Measurements from ENCODE around the gene MYO1A. TPM values are rescaled to one million over a fixed set of nuclear protein-coding genes. Genes with fewer than 3 reads are reported as not detected.

The MYO1A gene
- total and polyA plus RNA-seq, 4 donors = 0.03 to 0.28 (median 0.08) TPM; not detected in 1

DNA sequence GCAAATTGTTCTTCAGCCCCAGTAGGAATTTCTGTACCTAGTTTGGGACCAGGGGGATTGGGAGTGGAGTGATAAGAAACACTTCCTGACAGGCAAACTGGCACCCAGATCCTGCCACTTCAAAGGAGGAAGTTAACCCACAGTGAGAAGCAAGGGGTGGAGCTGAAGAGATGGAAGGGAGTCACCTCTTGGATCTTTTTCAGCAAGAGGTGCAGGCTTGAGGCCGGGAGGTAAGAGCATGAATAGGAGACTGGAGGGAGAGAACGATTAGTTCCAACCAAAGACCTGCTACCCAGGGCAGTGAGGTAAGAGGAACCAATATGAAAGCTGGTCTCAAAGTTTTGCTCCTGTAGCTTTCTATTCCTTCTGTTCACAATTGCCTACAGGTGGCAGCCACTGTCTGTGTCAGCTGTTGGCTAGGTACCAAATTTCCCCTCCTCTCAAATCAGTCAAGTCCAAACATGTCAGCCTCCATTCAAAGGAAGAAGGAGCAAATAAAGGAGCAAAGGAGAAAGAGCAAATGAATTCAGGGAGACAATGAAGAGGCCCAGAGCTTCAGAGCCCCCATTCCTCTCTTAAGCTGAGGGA, 18.7 kb downstream of the MYO1A start:
- TF ChIP-seq, protein P1, sequence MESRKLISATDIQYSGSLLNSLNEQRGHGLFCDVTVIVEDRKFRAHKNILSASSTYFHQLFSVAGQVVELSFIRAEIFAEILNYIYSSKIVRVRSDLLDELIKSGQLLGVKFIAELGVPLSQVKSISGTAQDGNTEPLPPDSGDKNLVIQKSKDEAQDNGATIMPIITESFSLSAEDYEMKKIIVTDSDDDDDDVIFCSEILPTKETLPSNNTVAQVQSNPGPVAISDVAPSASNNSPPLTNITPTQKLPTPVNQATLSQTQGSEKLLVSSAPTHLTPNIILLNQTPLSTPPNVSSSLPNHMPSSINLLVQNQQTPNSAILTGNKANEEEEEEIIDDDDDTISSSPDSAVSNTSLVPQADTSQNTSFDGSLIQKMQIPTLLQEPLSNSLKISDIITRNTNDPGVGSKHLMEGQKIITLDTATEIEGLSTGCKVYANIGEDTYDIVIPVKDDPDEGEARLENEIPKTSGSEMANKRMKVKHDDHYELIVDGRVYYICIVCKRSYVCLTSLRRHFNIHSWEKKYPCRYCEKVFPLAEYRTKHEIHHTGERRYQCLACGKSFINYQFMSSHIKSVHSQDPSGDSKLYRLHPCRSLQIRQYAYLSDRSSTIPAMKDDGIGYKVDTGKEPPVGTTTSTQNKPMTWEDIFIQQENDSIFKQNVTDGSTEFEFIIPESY (IDR thresholded peaks at IDR 0.05) = no peak
- TF ChIP-seq SP1 (IDR thresholded peaks at IDR 0.05) = no peak
- no peak for TF ChIP-seq GABPA (IDR thresholded peaks at IDR 0.05 in 1 of 2, conservative IDR thresholded peaks at IDR 0.05 in 1 of 2)
- TF ChIP-seq HNF4G (IDR thresholded peaks at IDR 0.05) = no peak
- TF ChIP-seq, protein P2, sequence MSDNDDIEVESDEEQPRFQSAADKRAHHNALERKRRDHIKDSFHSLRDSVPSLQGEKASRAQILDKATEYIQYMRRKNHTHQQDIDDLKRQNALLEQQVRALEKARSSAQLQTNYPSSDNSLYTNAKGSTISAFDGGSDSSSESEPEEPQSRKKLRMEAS (IDR thresholded peaks at IDR 0.05) = no peak
- no peak for TF ChIP-seq RAD21 (IDR thresholded peaks at IDR 0.05)
- 59% methylated on average over 2 of the region's 2 CpGs for WGBS
- H3K4me1 ChIP-seq (ENCODE audit: control insufficient read depth in 4 of 4, insufficient read depth in 4 of 4, low read length in 3 of 4) = no peaks in the 10 kb centered on the region
- H3K27me3 ChIP-seq (ENCODE audit: control insufficient read depth in 4 of 4, insufficient read depth in 4 of 4, low read length in 3 of 4) = no peaks in the 10 kb centered on the region
- no peak overlapping the region for H3K9ac ChIP-seq (ENCODE audit: low read depth in 1 of 2, low read length in 2 of 2)
- no peaks in the 10 kb centered on the region for H3K9me3 ChIP-seq (ENCODE audit: control insufficient read depth in 4 of 4, low read length in 3 of 4)
- H3K36me3 ChIP-seq (ENCODE audit: control insufficient read depth in 4 of 4, insufficient read depth in 3 of 4, low read depth in 1 of 4, low read length in 3 of 4) = no peaks in the 10 kb centered on the region
- H3K4me3 ChIP-seq (ENCODE audit: low read depth in 1 of 3, low read length in 3 of 3) = no peak overlapping the region
- no peak for DNase-seq (ENCODE audit: low spot score)
- H3K27ac ChIP-seq (ENCODE audit: low read depth in 1 of 2, low read length in 2 of 2) = no peak overlapping the region

DNA sequence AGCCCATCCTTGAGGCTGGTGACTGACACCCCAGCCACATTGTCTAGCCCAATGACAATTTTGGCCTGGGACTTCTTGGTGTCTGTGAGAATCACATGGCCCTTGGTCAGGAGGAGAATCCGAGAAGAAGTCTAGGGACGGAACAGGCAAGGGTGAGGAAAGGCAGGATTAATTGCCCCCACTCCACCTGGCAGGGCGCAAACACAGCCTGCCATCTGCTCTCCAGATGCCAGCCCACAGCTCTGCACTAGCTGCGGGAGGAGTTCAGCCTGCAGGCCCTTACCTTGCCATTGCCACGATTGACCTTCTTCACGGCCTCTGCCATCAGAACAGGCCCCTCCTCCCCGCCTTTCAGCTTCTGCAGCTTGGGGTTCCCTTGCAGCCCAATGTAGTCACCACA, 20.5 kb downstream of the MYO1A start:
- Histone ChIP-seq H3K4me1 (ENCODE audit: control insufficient read depth in 4 of 4, insufficient read depth in 4 of 4, low read length in 3 of 4) (no peaks in the 10 kb centered on the region), H3K27ac (ENCODE audit: low read depth in 1 of 2, low read length in 2 of 2) (no peak overlapping the region), H3K9me3 (ENCODE audit: control insufficient read depth in 4 of 4, low read length in 3 of 4) (no peaks in the 10 kb centered on the region), H3K27me3 (ENCODE audit: control insufficient read depth in 4 of 4, insufficient read depth in 4 of 4, low read length in 3 of 4) (no peaks in the 10 kb centered on the region), H3K4me3 (ENCODE audit: low read depth in 1 of 3, low read length in 3 of 3) (no peak overlapping the region), H3K9ac (ENCODE audit: low read depth in 1 of 2, low read length in 2 of 2) (no peak overlapping the region), H3K36me3 (ENCODE audit: control insufficient read depth in 4 of 4, insufficient read depth in 3 of 4, low read depth in 1 of 4, low read length in 3 of 4) (no peaks in the 10 kb centered on the region)
- WGBS = 97% methylated on average over 7 of the region's 7 CpGs
- no peak for DNase-seq (ENCODE audit: low spot score)
- TF ChIP-seq SP1 (IDR thresholded peaks at IDR 0.05) (no peak), FOXA2 (IDR thresholded peaks at IDR 0.05) (no peak), GABPA (IDR thresholded peaks at IDR 0.05 in 1 of 2, conservative IDR thresholded peaks at IDR 0.05 in 1 of 2) (no peak), EGR1 (IDR thresholded peaks at IDR 0.05; ENCODE audit: low read depth in 2 of 2) (no peak), NR2F2 (IDR thresholded peaks at IDR 0.05) (no peak), RXRA (IDR thresholded peaks at IDR 0.05) (no peak), TAF1 (conservative IDR thresholded peaks at IDR 0.05) (no peak), FOXA1 (IDR thresholded peaks at IDR 0.05) (no peak), YY1 (IDR thresholded peaks at IDR 0.05) (no peak), HNF4A (conservative IDR thresholded peaks at IDR 0.05) (no peak)
- TF ChIP-seq, protein P3, sequence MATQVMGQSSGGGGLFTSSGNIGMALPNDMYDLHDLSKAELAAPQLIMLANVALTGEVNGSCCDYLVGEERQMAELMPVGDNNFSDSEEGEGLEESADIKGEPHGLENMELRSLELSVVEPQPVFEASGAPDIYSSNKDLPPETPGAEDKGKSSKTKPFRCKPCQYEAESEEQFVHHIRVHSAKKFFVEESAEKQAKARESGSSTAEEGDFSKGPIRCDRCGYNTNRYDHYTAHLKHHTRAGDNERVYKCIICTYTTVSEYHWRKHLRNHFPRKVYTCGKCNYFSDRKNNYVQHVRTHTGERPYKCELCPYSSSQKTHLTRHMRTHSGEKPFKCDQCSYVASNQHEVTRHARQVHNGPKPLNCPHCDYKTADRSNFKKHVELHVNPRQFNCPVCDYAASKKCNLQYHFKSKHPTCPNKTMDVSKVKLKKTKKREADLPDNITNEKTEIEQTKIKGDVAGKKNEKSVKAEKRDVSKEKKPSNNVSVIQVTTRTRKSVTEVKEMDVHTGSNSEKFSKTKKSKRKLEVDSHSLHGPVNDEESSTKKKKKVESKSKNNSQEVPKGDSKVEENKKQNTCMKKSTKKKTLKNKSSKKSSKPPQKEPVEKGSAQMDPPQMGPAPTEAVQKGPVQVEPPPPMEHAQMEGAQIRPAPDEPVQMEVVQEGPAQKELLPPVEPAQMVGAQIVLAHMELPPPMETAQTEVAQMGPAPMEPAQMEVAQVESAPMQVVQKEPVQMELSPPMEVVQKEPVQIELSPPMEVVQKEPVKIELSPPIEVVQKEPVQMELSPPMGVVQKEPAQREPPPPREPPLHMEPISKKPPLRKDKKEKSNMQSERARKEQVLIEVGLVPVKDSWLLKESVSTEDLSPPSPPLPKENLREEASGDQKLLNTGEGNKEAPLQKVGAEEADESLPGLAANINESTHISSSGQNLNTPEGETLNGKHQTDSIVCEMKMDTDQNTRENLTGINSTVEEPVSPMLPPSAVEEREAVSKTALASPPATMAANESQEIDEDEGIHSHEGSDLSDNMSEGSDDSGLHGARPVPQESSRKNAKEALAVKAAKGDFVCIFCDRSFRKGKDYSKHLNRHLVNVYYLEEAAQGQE (IDR thresholded peaks at IDR 0.05) = no peak
- TF ChIP-seq, protein P1 (IDR thresholded peaks at IDR 0.05) = no peak
- TF ChIP-seq, protein P4, sequence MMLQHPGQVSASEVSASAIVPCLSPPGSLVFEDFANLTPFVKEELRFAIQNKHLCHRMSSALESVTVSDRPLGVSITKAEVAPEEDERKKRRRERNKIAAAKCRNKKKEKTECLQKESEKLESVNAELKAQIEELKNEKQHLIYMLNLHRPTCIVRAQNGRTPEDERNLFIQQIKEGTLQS (IDR thresholded peaks at IDR 0.05) = no peak
- TF ChIP-seq, protein P2 (IDR thresholded peaks at IDR 0.05) = no peak
- TF ChIP-seq, protein P5, sequence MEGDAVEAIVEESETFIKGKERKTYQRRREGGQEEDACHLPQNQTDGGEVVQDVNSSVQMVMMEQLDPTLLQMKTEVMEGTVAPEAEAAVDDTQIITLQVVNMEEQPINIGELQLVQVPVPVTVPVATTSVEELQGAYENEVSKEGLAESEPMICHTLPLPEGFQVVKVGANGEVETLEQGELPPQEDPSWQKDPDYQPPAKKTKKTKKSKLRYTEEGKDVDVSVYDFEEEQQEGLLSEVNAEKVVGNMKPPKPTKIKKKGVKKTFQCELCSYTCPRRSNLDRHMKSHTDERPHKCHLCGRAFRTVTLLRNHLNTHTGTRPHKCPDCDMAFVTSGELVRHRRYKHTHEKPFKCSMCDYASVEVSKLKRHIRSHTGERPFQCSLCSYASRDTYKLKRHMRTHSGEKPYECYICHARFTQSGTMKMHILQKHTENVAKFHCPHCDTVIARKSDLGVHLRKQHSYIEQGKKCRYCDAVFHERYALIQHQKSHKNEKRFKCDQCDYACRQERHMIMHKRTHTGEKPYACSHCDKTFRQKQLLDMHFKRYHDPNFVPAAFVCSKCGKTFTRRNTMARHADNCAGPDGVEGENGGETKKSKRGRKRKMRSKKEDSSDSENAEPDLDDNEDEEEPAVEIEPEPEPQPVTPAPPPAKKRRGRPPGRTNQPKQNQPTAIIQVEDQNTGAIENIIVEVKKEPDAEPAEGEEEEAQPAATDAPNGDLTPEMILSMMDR (IDR thresholded peaks at IDR 0.05; ENCODE audit: low read depth, low read length, missing input control) = no peak
